ENCODE results near the gene CARD9. TPM values are rescaled to one million over a fixed set of nuclear protein-coding genes. Genes with fewer than 3 reads are reported as not detected.

The CARD9 gene
- total and polyA plus RNA-seq, 11 donors = 0.30 to 7.1 (median 0.77) TPM

DNA sequence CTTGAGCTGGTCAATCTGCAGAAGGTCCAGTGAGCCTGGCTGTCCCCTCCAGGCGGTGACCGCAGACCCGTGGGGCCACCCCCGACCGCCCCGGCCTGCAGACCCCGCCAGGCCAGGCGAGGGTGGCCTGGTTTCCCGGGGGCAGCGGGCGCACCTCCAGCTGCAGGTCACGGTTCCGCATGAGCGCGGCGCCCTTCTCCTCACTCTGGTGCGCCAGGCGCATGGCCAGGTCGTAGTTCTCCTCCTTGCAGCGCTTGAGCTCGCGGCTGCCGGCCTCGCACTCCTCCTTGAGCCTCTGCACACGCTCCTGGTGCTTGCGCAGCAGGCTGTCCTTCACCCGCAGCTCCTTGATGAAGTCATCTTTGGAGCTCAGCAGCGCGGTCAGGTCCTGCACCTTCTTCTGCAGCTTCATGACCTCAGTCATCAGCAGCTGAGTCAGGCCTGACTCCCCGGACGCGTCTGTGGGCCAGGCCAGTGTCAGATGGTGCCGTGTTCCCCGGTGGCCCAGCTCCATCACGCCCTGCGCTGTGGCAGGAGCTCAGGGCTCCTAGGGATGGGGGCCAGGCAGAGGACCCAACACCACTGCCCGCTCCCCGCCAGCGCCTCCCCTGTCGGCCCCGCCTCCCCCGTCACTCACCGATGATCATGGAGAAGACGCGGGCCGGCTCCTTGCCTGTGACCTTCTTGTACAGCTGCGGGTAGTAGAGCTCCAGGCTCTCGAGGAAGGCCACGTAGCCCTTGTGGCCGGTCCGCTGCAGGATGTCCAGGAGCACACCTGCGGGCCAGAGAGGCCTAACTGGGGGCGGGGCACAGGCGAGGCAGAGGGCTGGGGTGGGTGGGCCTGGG is 2.6 kb downstream of the CARD9 start:
- 94% methylated on average over 34 to 54 of the region's 54 CpGs for WGBS, 4 donors
- Histone ChIP-seq H3K4me1 (peaks cover 0 to 22% (median 4%) of the 10 kb centered on the region in 12 donors), H3K27ac (no peak overlapping the region), H3K9me3 (no peaks in the 10 kb centered on the region), H3K36me3 (peaks cover 0 to 4% (median 0%) of the 10 kb centered on the region in 9 donors), H3K27me3 (no peaks in the 10 kb centered on the region), H3K4me3 (no peak overlapping the region)
- ATAC-seq (no peak), DNase-seq (no peak)
- intact Hi-C loops (cut with DNase I) = no loop called here
- TF ChIP-seq POLR2A (IDR thresholded peaks at IDR 0.05) (no peak), CTCF (IDR thresholded peaks at IDR 0.05) (no peak)

DNA sequence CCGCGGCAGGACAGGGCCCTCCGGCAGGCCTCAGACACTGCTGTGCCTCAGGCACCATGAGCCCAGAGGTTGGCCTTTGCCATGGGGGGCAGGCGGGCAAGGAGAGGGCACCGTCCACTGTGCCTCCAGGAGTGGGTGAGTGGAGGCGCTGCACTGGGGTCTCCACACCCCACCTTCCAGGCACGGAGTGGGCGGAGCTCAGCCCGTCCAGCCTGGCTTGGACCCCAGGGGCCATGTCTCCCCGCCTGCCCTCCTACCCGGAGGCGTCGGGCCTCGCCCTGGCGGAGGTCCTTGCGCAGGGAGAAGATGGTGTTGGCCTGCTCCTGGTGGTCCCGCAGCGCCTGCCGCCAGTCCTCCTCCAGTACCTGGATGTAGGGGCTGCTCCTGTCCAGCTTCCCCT is 3.4 kb downstream of the CARD9 start:
- DNase-seq = no peak
- H3K4me3 ChIP-seq = no peak overlapping the region
- H3K27ac ChIP-seq = no peak overlapping the region
- no peaks in the 10 kb centered on the region for H3K36me3 ChIP-seq
- H3K27me3 ChIP-seq = no peaks in the 10 kb centered on the region
- TF ChIP-seq CTCF (IDR thresholded peaks at IDR 0.05) (no peak), POLR2A (IDR thresholded peaks at IDR 0.05) (no peak)
- 95 to 98% (median 96%) methylated on average over 4 to 19 of the region's 19 CpGs for WGBS, 4 donors
- H3K9me3 ChIP-seq = no peaks in the 10 kb centered on the region
- no peak for ATAC-seq
- peaks cover 0 to 31% (median 4%) of the 10 kb centered on the region in 12 donors for H3K4me1 ChIP-seq
- intact Hi-C loops (cut with DNase I) = no loop called here

DNA sequence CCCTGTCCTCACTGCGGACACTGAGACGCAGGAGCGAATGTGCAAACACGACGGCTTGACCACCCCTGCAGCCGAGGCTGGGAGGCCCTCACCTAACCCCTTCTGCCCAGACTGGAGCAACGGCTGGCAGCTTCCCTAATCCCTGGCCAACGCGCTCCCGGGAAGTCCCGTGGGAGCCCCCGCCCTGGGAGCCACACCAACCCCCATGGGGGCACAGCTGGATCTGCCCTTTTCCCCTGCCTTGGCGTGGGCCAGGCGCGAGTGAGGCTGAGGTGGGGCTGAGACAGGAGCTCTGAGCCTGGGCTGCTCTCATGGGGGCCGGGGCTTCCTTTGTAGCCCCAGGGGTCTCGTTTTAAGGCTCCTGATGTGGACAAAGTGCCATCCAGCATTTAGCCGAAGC is 5.3 kb downstream of the CARD9 start:
- Histone ChIP-seq H3K27me3 (no peaks in the 10 kb centered on the region), H3K9me3 (no peaks in the 10 kb centered on the region), H3K27ac (no peak overlapping the region), H3K36me3 (no peaks in the 10 kb centered on the region), H3K4me1 (peaks cover 3 to 39% (median 9%) of the 10 kb centered on the region in 12 donors), H3K4me3 (no peak overlapping the region)
- 68 to 81% (median 74%) methylated on average over 6 to 18 of the region's 18 CpGs for WGBS, 4 donors
- DNase-seq = no peak
- TF ChIP-seq CTCF (IDR thresholded peaks at IDR 0.05) (no peak), POLR2A (IDR thresholded peaks at IDR 0.05) (no peak)
- intact Hi-C loops (cut with DNase I) = no loop called here
- ATAC-seq = no peak

DNA sequence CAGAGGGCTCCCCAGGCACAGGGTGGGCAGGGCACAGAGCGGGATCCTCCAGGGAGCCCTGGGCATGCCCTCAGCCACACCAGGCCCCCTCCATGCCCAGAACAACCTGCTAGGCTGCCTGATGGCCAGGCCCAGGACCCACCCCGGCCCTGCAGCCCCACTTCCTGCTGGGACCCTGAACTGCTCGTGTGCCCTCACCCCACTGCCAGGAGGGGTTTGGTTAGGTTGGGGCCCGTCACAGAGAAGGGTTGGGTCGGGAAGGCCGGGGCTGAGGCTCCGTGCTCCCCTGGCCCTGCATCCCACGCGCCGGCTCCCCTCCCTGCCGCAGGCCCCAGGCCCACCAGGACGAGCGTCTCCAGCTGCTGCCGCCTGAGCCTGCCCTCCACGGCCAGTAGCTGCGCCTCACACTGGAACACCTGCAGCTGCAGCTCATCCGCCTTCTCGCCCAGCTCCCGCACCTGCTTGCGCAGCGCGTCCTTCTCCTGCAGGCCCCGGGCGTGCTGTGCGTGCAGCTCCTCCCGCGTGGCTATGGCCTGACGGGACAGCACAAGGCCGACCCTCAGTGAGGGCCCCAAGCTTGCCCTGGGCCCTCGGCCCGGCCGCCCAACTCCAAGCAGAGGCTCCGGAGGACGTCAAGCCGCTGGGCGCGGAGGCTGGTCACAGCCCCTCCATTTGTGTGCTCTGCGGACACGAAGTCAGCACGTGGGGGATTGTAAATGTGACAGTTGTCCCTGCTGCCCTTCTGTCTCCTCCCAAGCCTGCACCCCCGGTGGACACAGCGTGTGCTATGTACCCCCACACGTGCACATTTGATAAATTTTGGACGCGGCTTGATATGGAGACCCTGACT is 5.9 kb downstream of the CARD9 start:
- Histone ChIP-seq H3K27ac (no peak overlapping the region), H3K4me1 (peaks cover 3 to 39% (median 12%) of the 10 kb centered on the region in 12 donors), H3K36me3 (no peaks in the 10 kb centered on the region), H3K27me3 (no peaks in the 10 kb centered on the region), H3K4me3 (no peak overlapping the region), H3K9me3 (no peaks in the 10 kb centered on the region)
- 88 to 90% (median 88%) methylated on average over 30 to 45 of the region's 45 CpGs for WGBS, 4 donors
- intact Hi-C loops (cut with DNase I) = no loop called here
- TF ChIP-seq CTCF (IDR thresholded peaks at IDR 0.05) (no peak), POLR2A (IDR thresholded peaks at IDR 0.05) (no peak)
- ATAC-seq (no peak), DNase-seq (no peak)

Data from heart left ventricle (tissue), 16 donors.